HepG2 (cell line): ENCODE data around the gene HELZ2. TPM values are rescaled to one million over a fixed set of nuclear protein-coding genes. Genes with fewer than 3 reads are reported as not detected.

Source experiments
- ATAC-seq: fragments of 200-7000 bp; cut with Tn5 transposase; 3 replicates; pipeline ENCODE4 v1.9.1; 2020; ENCODE audit warnings: mild to moderate bottlenecking, moderate library complexity
- BruUV-seq: library from RNA; stranded (reverse); fragments of 400-500 nt; replicated peaks from 2 replicates; lab custom pipeline; 2021; lab: Mats Ljungman, UMichigan
- CTCF ChIA-PET: fragments of 300-600 bp; formaldehyde crosslinking; extraction: SDS; loops from one replicate; lab custom pipeline; 2021; ENCODE audit warnings: low total read pairs, inconsistent platforms, low intra/inter-chr PET ratio; lab: Yijun Ruan, JAX
- POLR2A ChIA-PET: fragments of 350-600 bp; sonication (Branson Sonifier 250); formaldehyde crosslinking; loops from one replicate; lab custom pipeline; 2020; ENCODE audit warnings: antibody characterized with exemption, inconsistent platforms; lab: Yijun Ruan, JAX
- DNase-seq: peaks from one replicate; pipeline ENCODE4 v3.0.0-alpha.2; 2015; ENCODE audit warnings: low spot score
- FAIRE-seq: peaks from 3 replicates; lab custom pipeline; 2011; peaks lifted over from hg19 to GRCh38; lab: Jason Lieb, UNC
- H2AFZ ChIP-seq: one replicate; pipeline ENCODE4 v1.6.1; 2011; ENCODE audit warnings: low read length, inconsistent platforms
- H3K27ac ChIP-seq: fragments of 300-600 bp; 3 replicates; pipeline ENCODE4 v1.8.0; 2011; ENCODE audit warnings: mixed run types, mild to moderate bottlenecking, mixed read lengths, low read length, inconsistent platforms; ENCODE audit not compliant: insufficient read depth; ENCODE audit errors: extremely low read length
- H3K27me3 ChIP-seq, 2 experiments: fragments of 200-600 bp in 1 of 2; 2 replicates in 1 of 2; 3 replicates in 1 of 2; pipeline versions ENCODE4 v1.6.0 to v1.8.0; 2011; ENCODE audit warnings: low read length in 2 of 2, mild to moderate bottlenecking in 2 of 2, moderate library complexity in 2 of 2, inconsistent platforms in 1 of 2; ENCODE audit not compliant: insufficient read depth in 2 of 2, control insufficient read depth in 1 of 2
- H3K36me3 ChIP-seq, 2 experiments: fragments of 200-600 bp in 1 of 2; replicated peaks in 1 of 2; 2 replicates in 1 of 2; 3 replicates in 1 of 2; pipeline versions ENCODE4 v1.5.1 to v1.8.0; 2011; ENCODE audit warnings: low read length in 2 of 2, inconsistent platforms in 1 of 2; ENCODE audit not compliant: insufficient read depth in 2 of 2, control insufficient read depth in 1 of 2
- H3K4me1 ChIP-seq: 2 replicates; pipeline ENCODE4 v1.5.1; 2012; ENCODE audit warnings: low read length, inconsistent platforms; ENCODE audit not compliant: insufficient read depth
- H3K4me2 ChIP-seq: 2 replicates; pipeline ENCODE4 v1.6.0; 2011; ENCODE audit warnings: low read depth, low read length, inconsistent platforms
- H3K4me3 ChIP-seq, 3 experiments: fragments of 200-600 bp in 1 of 3; sonication (generic), shearing (Covaris generic) in 1 of 3; replicated peaks in 1 of 3; 2 replicates each; pipeline ENCODE4 v1.5.1; 2011 to 2016; ENCODE audit warnings: low read length in 3 of 3, inconsistent platforms in 2 of 3, low read depth in 2 of 3, mild to moderate bottlenecking in 2 of 3, control low read depth in 1 of 3, mixed read lengths in 1 of 3; ENCODE audit not compliant: insufficient read depth in 1 of 3
- H3K79me2 ChIP-seq: one replicate; pipeline ENCODE4 v1.6.1; 2011; ENCODE audit warnings: low read length, inconsistent platforms; ENCODE audit not compliant: insufficient read depth
- H3K9ac ChIP-seq: 2 replicates; pipeline ENCODE4 v1.6.0; 2011; ENCODE audit warnings: mild to moderate bottlenecking, low read depth, low read length, inconsistent platforms; ENCODE audit not compliant: insufficient read depth
- H3K9me3 ChIP-seq: 2 replicates; pipeline ENCODE4 v1.5.1; 2012; ENCODE audit warnings: mild to moderate bottlenecking, low read length
- H4K20me1 ChIP-seq: 2 replicates; pipeline ENCODE4 v1.6.0; 2011; ENCODE audit warnings: inconsistent platforms, mild to moderate bottlenecking, low read length, moderate library complexity; ENCODE audit not compliant: insufficient read depth
- AGO2 ChIP-seq: fragments of 200-400 bp; formaldehyde crosslinking; optimal IDR thresholded peaks from 2 replicates; pipeline ENCODE3; 2017; ENCODE audit warnings: mild to moderate bottlenecking, low read depth, low read length, moderate library complexity
- ATF7 ChIP-seq, 2 experiments: fragments of 450-650 bp in 1 of 2; sonication (generic) in 1 of 2; formaldehyde crosslinking in 1 of 2; IDR thresholded peaks; 2 replicates each; pipeline versions ENCODE4 v1.4.0 to v1.6.1; 2016 to 2020; ENCODE audit warnings: antibody characterized with exemption in 1 of 2, mild to moderate bottlenecking in 1 of 2, missing genetic modification reagents in 1 of 2
- CBX1 ChIP-seq: IDR thresholded peaks from one replicate; pipeline ENCODE4 v1.6.1; 2016; ENCODE audit warnings: antibody characterized with exemption, low read depth
- CENPX ChIP-seq: sonication (generic); formaldehyde crosslinking; IDR thresholded peaks from 2 replicates; pipeline ENCODE4 v1.9.0; 2021; ENCODE audit warnings: mild to moderate bottlenecking, missing genetic modification reagents, moderate library complexity
- KDM2A ChIP-seq: sonication (generic); formaldehyde crosslinking; IDR thresholded peaks from 2 replicates; pipeline ENCODE4 v1.4.0; 2020; ENCODE audit warnings: low read depth, missing genetic modification reagents, borderline replicate concordance
- RBM22 ChIP-seq: fragments of 200-400 bp; formaldehyde crosslinking; optimal IDR thresholded peaks from 2 replicates; pipeline ENCODE3; 2017; ENCODE audit warnings: mild to moderate bottlenecking, low read length, moderate library complexity
- ZBTB38 ChIP-seq: sonication (generic); formaldehyde crosslinking; IDR thresholded peaks from 2 replicates; pipeline ENCODE4 v1.5.1; 2020; ENCODE audit warnings: mild to moderate bottlenecking, missing genetic modification reagents
- ZC3H13 ChIP-seq: sonication (generic); formaldehyde crosslinking; IDR thresholded peaks from 2 replicates; pipeline ENCODE4 v1.8.1; 2023; ENCODE audit warnings: mild to moderate bottlenecking, missing genetic modification reagents, moderate library complexity
- ZNF333 ChIP-seq: sonication (generic); formaldehyde crosslinking; IDR thresholded peaks from 2 replicates; pipeline ENCODE4 v1.4.0; 2020; ENCODE audit warnings: mild to moderate bottlenecking, missing genetic modification reagents, borderline replicate concordance
- WGBS: methylation state at CpG from one replicate; pipeline ENCODE4 v1.1.6; 2017; ENCODE audit warnings: low lambda C conversion rate; 5-methylcytosine and 5-hydroxymethylcytosine counted together
- in situ Hi-C: cut with HindIII; loops from 2 replicates; pipeline ENCODE4 v1.10.0; 2017; ENCODE audit warnings: low pct_unique_long_range_greater_than_20kb; ENCODE audit not compliant: extremely low pct_ligation_motif_present
- intact Hi-C: fragments of 100-400 bp; cut with micrococcal nuclease; formaldehyde crosslinking; loops from one replicate; pipeline ENCODE4 v1.10.0; 2022; ENCODE audit not compliant: unreplicated experiment
- polyA plus RNA-seq, 8 experiments: library from polyadenylated mRNA; depleted of rRNA in 3 of 8; stranded (reverse) in 7 of 8; unstranded in 1 of 8; fragments of >200 nt; fragmentation: Illumina TruSeq in 4 of 8; extraction: Trizol in 4 of 8; gene quantifications; 2 replicates each; pipeline versions ENCODE4 v1.2.1 to v1.2.3, GENCODE V29; 2011 to 2016; ENCODE audit warnings: low read depth in 4 of 8, missing spikeins in 1 of 8, mixed read lengths in 1 of 8; ENCODE audit not compliant: insufficient read depth in 1 of 8
- total RNA-seq, 5 experiments: library from RNA; depleted of rRNA; stranded (reverse); fragments of >200 nt; fragmentation: Illumina TruSeq; extraction: Trizol; gene quantifications; 2 replicates each; pipeline ENCODE4 v1.2.3, GENCODE V29; 2016; ENCODE audit warnings: low read depth in 1 of 5

The HELZ2 gene
- total and polyA plus RNA-seq, 2 of the 13 experiments (the other 11 are each of a cell fraction or from before 2014, with no cell fraction given): 9.6 to 10.1 TPM

- H4K20me1 ChIP-seq: no peaks in the 10 kb centered on the region
- no peak overlapping the region for H3K4me2 ChIP-seq
- H3K4me1 ChIP-seq: peaks cover 32% of the 10 kb centered on the region
- no peak for DNase-seq
- TF ChIP-seq ZNF333 (CRISPR knock-in tag) (no peak), RBM22 (peak; percentile 57)
- H3K27ac ChIP-seq: no peak overlapping the region
- POLR2A ChIA-PET: interaction anchor here (1.3 kb wide), 1 partner anchor 13 kb away, joined by 4 read pairs; the partner anchor contains the start of gene HELZ2
- no peak overlapping the region for H2AFZ ChIP-seq
- H3K4me3 ChIP-seq: no peak overlapping the region
- peaks cover 10 to 15% of the 10 kb centered on the region in 2 experiments; a peak in 4 of 5 replicates for H3K36me3 ChIP-seq
- no peak overlapping the region for H3K9ac ChIP-seq
- peaks cover 0 to 6% of the 10 kb centered on the region in 2 experiments; a peak in 2 of 5 replicates for H3K27me3 ChIP-seq
- in situ Hi-C loops (no loop called here), intact Hi-C loops (no loop called here)
- WGBS: 96% methylated on average over 12 of the region's 12 CpGs
- FAIRE-seq: no peak
- CTCF ChIA-PET: no interaction called here
- ATAC-seq: no peak
- H3K9me3 ChIP-seq: no peaks in the 10 kb centered on the region
- BruUV-seq: no TSS peak
- H3K79me2 ChIP-seq: no peaks in the 10 kb centered on the region
Measured at GRCh38 chr20:63587256-63587655, 13.2 kb upstream of the HELZ2 start.

GRCh38 chr20:63586797-63587196, 12.8 kb upstream of the HELZ2 start:
- no peak overlapping the region for H3K4me3 ChIP-seq
- ATAC-seq: no peak
- no peaks in the 10 kb centered on the region for H4K20me1 ChIP-seq
- DNase-seq: no peak
- no TSS peak for BruUV-seq
- FAIRE-seq: no peak
- H3K36me3 ChIP-seq: peaks cover 8 to 10% of the 10 kb centered on the region in 2 experiments; a peak in 4 of 5 replicates
- no peaks in the 10 kb centered on the region for H3K9me3 ChIP-seq
- intact Hi-C loops (no loop called here), in situ Hi-C loops (no loop called here)
- peaks cover 33% of the 10 kb centered on the region for H3K4me1 ChIP-seq
- no peak overlapping the region for H3K4me2 ChIP-seq
- CTCF ChIA-PET: no interaction called here
- H2AFZ ChIP-seq: no peak overlapping the region
- no peak overlapping the region for H3K27ac ChIP-seq
- H3K27me3 ChIP-seq: peaks cover 0 to 7% of the 10 kb centered on the region in 2 experiments; a peak in 2 of 5 replicates
- 88% methylated on average over 17 of the region's 17 CpGs for WGBS
- no peaks in the 10 kb centered on the region for H3K79me2 ChIP-seq
- POLR2A ChIA-PET: no interaction called here
- TF ChIP-seq ATF7 (IDR thresholded peaks at IDR 0.05) (no peak), ATF7 (CRISPR knock-in tag; IDR thresholded peaks at IDR 0.05) (no peak), ZC3H13 (CRISPR knock-in tag) (0 out of 2 replicates have a peak, but pooled peaks have one; percentile 53), CENPX (no peak), CBX1 (no peak), KDM2A (CRISPR knock-in tag) (0 out of 2 replicates have a peak, but pooled peaks have one; percentile 42), AGO2 (peak; percentile 77), ZBTB38 (CRISPR knock-in tag) (0 out of 2 replicates have a peak, but pooled peaks have one; percentile 19)
- no peak overlapping the region for H3K9ac ChIP-seq
